ENCODE measurements around the gene ERBB2. TPM values are rescaled to one million over a fixed set of nuclear protein-coding genes. Genes with fewer than 3 reads are reported as not detected.

ERBB2 gene
- total and polyA plus RNA-seq, 2 of the 13 experiments (the other 11 are each of a cell fraction or from before 2014, with no cell fraction given) = 57.7 to 64.1 TPM

- TSS peak; percentile 79 for BruUV-seq (replicated peaks)
- Histone ChIP-seq H3K9ac (ENCODE audit: insufficient read depth, low read depth, low read length) (peak within 1 kb of the TSS; percentile 84), H3K36me3 (replicated peaks in 1 of 2; ENCODE audit: control insufficient read depth in 1 of 2, insufficient read depth in 2 of 2, low read length in 2 of 2) (peaks cover 12 to 34% of the 10 kb centered on the region in 2 experiments; a peak in 4 of 5 replicates), H3K27ac (ENCODE audit: extremely low read length, insufficient read depth, low read length) (peak within 1 kb of the TSS; percentile 65), H3K27me3 (ENCODE audit: control insufficient read depth in 1 of 2, insufficient read depth in 2 of 2, low read length in 2 of 2) (no peaks in the 10 kb centered on the region), H4K20me1 (ENCODE audit: insufficient read depth, low read length) (no peaks in the 10 kb centered on the region), H3K4me1 (ENCODE audit: insufficient read depth, low read length) (peaks cover 21% of the 10 kb centered on the region), H3K9me3 (ENCODE audit: low read length) (no peaks in the 10 kb centered on the region), H3K4me2 (ENCODE audit: low read depth, low read length) (peak within 1 kb of the TSS; percentile 94), H3K79me2 (ENCODE audit: insufficient read depth, low read length) (peaks cover 4% of the 10 kb centered on the region), H3K4me3 (replicated peaks in 1 of 3; ENCODE audit: insufficient read depth in 1 of 3, low read depth in 2 of 3, low read length in 3 of 3) (peak within 1 kb of the TSS; percentile 68 to 81 (median 74)), H2AFZ (ENCODE audit: low read length) (no peak within 1 kb of the TSS)
- peak; percentile 89 for ATAC-seq
- no peak for FAIRE-seq
- intact Hi-C loops (cut with micrococcal nuclease; ENCODE audit: unreplicated experiment) = loop anchor here (1.0 to 10.0 kb wide), 4 partner anchors 24 to 266 kb away; partner anchors contain the start of genes CDK12 and IKZF3
- in situ Hi-C loops (cut with HindIII; ENCODE audit: extremely low pct_ligation_motif_present, low pct_unique_long_range_greater_than_20kb) = no loop called here
- 3% methylated on average over 28 of the region's 65 CpGs for WGBS (ENCODE audit: low lambda C conversion rate)
- CTCF ChIA-PET (ENCODE audit: low intra/inter-chr PET ratio, low total read pairs) = interaction anchor here (1.0 to 3.1 kb wide), 7 partner anchors 9 to 250 kb away, joined by 3 to 29 read pairs (median 4); partner anchors contain the start of gene PNMT
- POLR2A ChIA-PET = interaction anchor here (0.6 to 4.0 kb wide), 24 partner anchors 9 to 470 kb away, joined by 3 to 70 read pairs (median 4); partner anchors contain the start of genes ERBB2, LRRC3C, ORMDL3 and PGAP3
- peak; percentile 78 for DNase-seq (ENCODE audit: low spot score)
- TF ChIP-seq ISL2 (CRISPR knock-in tag; IDR thresholded peaks at IDR 0.05) (peak; percentile 78), ZNF318 (CRISPR knock-in tag; IDR thresholded peaks at IDR 0.05) (0 out of 2 replicates have a peak, but pooled peaks have one; percentile 40), FOXP4 (CRISPR knock-in tag; IDR thresholded peaks at IDR 0.05) (peak; percentile 47), ZNF546 (CRISPR knock-in tag; conservative IDR thresholded peaks at IDR 0.05) (no peak), ZUFSP (CRISPR knock-in tag; IDR thresholded peaks at IDR 0.05; ENCODE audit: borderline replicate concordance) (no peak), AGO1 (IDR thresholded peaks at IDR 0.05; ENCODE audit: low read depth, low read length, poor library complexity, severe bottlenecking) (peak; percentile 85), NONO (IDR thresholded peaks at IDR 0.05) (no peak), NONO (CRISPR knock-in tag; conservative IDR thresholded peaks at IDR 0.05) (peak; percentile 96)
These were observed 30.4 kb downstream of the ERBB2 start, which contains the start of gene MIEN1 for GRCh38 chr17:39730095-39730921. Gene MIEN1 (minus strand): TSS chr17:39730532. CDS start chr17:39730495, 37 bp downstream.
